ENCODE results near the gene KIRREL2.

DNA sequence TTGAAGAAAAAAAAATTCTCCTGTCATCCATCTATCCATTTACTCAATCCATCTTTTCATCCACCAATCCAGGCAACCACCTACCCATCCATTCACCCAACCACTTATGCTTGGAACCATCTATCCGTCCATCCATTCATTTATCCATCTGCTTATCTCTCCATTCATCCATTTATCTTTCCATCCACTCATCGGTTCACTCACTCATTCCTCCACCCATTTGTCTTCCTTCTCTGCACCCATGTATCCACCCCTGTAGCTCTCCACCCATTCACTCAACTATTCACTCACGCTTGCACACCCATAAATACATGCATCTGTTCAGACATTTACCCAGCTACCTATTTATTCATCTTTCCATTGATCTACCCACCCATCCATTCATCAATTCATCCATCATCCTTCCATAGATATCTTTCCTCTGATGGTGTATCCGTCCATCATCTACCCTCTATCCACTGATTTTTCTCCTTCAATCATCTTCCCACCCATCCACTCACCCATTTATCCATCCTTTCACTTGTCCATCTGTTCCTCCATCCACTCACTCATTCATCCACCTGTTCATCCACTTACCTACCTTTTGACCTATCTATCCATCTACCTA, 13.9 kb upstream of the KIRREL2 start:
- TF ChIP-seq, protein P1, sequence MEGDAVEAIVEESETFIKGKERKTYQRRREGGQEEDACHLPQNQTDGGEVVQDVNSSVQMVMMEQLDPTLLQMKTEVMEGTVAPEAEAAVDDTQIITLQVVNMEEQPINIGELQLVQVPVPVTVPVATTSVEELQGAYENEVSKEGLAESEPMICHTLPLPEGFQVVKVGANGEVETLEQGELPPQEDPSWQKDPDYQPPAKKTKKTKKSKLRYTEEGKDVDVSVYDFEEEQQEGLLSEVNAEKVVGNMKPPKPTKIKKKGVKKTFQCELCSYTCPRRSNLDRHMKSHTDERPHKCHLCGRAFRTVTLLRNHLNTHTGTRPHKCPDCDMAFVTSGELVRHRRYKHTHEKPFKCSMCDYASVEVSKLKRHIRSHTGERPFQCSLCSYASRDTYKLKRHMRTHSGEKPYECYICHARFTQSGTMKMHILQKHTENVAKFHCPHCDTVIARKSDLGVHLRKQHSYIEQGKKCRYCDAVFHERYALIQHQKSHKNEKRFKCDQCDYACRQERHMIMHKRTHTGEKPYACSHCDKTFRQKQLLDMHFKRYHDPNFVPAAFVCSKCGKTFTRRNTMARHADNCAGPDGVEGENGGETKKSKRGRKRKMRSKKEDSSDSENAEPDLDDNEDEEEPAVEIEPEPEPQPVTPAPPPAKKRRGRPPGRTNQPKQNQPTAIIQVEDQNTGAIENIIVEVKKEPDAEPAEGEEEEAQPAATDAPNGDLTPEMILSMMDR (conservative IDR thresholded peaks at IDR 0.05; ENCODE audit: low read length) = no peak
- TF ChIP-seq EZH2phosphoT487 (IDR thresholded peaks at IDR 0.05; ENCODE audit: borderline replicate concordance, low read depth, low read length) = no peak

All from OCI-LY7 (cell line).